IMR-90 (cell line): ENCODE results near the gene WDR5. TPM values are rescaled to one million over a fixed set of nuclear protein-coding genes. Genes with fewer than 3 reads are reported as not detected.

Experiments used
- ATAC-seq: fragments of 200-7000 bp; cut with Tn5 transposase; 2 replicates; pipeline ENCODE4 v1.9.1; 2020; ENCODE audit warnings: low read depth, mild to moderate bottlenecking, moderate library complexity
- BruUV-seq: library from RNA; stranded (reverse); fragments of 400-500 nt; replicated peaks from 2 replicates; lab custom pipeline; 2021; lab: Mats Ljungman, UMichigan
- CTCF ChIA-PET: fragments of 300-600 bp; formaldehyde crosslinking; extraction: SDS; loops from one replicate; lab custom pipeline; 2021; ENCODE audit warnings: antibody characterized with exemption; lab: Yijun Ruan, JAX
- POLR2A ChIA-PET: fragments of 300-600 bp; sonication (Branson Sonifier 250); formaldehyde crosslinking; loops from one replicate; lab custom pipeline; 2022; ENCODE audit warnings: antibody characterized with exemption; ENCODE audit not compliant: unreplicated experiment; lab: Charles Lee
- DNase-seq: peaks from one replicate; pipeline ENCODE4 v3.0.0; 2013
- H2AFZ ChIP-seq: replicated peaks from 2 replicates; pipeline ENCODE3; 2013; ENCODE audit warnings: low read length, mild to moderate bottlenecking; ENCODE audit not compliant: poor library complexity
- H2AK5ac ChIP-seq: 2 replicates; pipeline ENCODE4 v1.6.1; 2013; ENCODE audit warnings: low read depth, low read length, inconsistent platforms
- H2AK9ac ChIP-seq: replicated peaks from 2 replicates; pipeline ENCODE3; 2013; ENCODE audit warnings: mild to moderate bottlenecking, low read depth, low read length, moderate library complexity; ENCODE audit not compliant: poor library complexity
- H2BK120ac ChIP-seq: 2 replicates; pipeline ENCODE4 v1.6.1; 2013; ENCODE audit warnings: low read depth, low read length, inconsistent platforms
- H2BK15ac ChIP-seq: 3 replicates; pipeline ENCODE4 v1.6.1; 2013; ENCODE audit warnings: low read depth, low read length, inconsistent platforms
- H2BK20ac ChIP-seq: 2 replicates; pipeline ENCODE4 v1.6.1; 2013; ENCODE audit warnings: low read depth, mild to moderate bottlenecking, inconsistent platforms, low read length, moderate library complexity
- H2BK5ac ChIP-seq: 2 replicates; pipeline ENCODE4 v1.6.1; 2013; ENCODE audit warnings: mild to moderate bottlenecking, low read depth, low read length, inconsistent platforms; ENCODE audit not compliant: poor library complexity, severe bottlenecking
- H3K14ac ChIP-seq: replicated peaks from 2 replicates; pipeline ENCODE4 v1.6.1; 2013; ENCODE audit warnings: low read depth, low read length, inconsistent platforms
- H3K18ac ChIP-seq: 2 replicates; pipeline ENCODE4 v1.6.1; 2013; ENCODE audit warnings: low read depth, low read length, control low read depth
- H3K23ac ChIP-seq: 2 replicates; pipeline ENCODE4 v1.6.1; 2013; ENCODE audit warnings: low read depth, low read length, inconsistent platforms
- H3K27ac ChIP-seq: 2 replicates; pipeline ENCODE4 v1.5.1; 2013; ENCODE audit warnings: mild to moderate bottlenecking, control low read depth, low read length; ENCODE audit not compliant: insufficient read depth
- H3K27me3 ChIP-seq: 2 replicates; pipeline ENCODE4 v1.6.1; 2013; ENCODE audit warnings: low read length; ENCODE audit not compliant: control insufficient read depth, insufficient read depth
- H3K36me3 ChIP-seq: 2 replicates; pipeline ENCODE4 v1.6.1; 2013; ENCODE audit warnings: low read length, mixed read lengths; ENCODE audit not compliant: control insufficient read depth, insufficient read depth
- H3K4ac ChIP-seq: 2 replicates; pipeline ENCODE4 v1.6.1; 2013; ENCODE audit warnings: low read depth, low read length, inconsistent platforms
- H3K4me1 ChIP-seq: 2 replicates; pipeline ENCODE4 v1.6.1; 2013; ENCODE audit warnings: low read length, mixed read lengths; ENCODE audit not compliant: control insufficient read depth, insufficient read depth
- H3K4me2 ChIP-seq: 2 replicates; pipeline ENCODE4 v1.6.1; 2013; ENCODE audit warnings: low read depth, mild to moderate bottlenecking, control low read depth, low read length, moderate library complexity
- H3K4me3 ChIP-seq: 2 replicates; pipeline ENCODE4 v1.5.1; 2013; ENCODE audit warnings: low read depth, mild to moderate bottlenecking, control low read depth, low read length, moderate library complexity; ENCODE audit not compliant: insufficient read depth
- H3K56ac ChIP-seq: 2 replicates; pipeline ENCODE4 v1.6.1; 2013; ENCODE audit warnings: low read length, inconsistent platforms; ENCODE audit not compliant: insufficient read depth; ENCODE audit errors: extremely low read depth
- H3K79me1 ChIP-seq, 2 experiments: 2 replicates each; pipeline ENCODE4 v1.6.1; 2013; ENCODE audit warnings: low read length in 2 of 2, inconsistent platforms in 1 of 2, low read depth in 1 of 2
- H3K9ac ChIP-seq: 2 replicates; pipeline ENCODE4 v1.6.1; 2013; ENCODE audit warnings: low read depth, low read length, control low read depth
- H3K9me1 ChIP-seq: 2 replicates; pipeline ENCODE4 v1.6.1; 2013; ENCODE audit warnings: low read length, inconsistent platforms; ENCODE audit not compliant: insufficient read depth
- H3K9me3 ChIP-seq: 2 replicates; pipeline ENCODE4 v1.6.1; 2013; ENCODE audit warnings: low read length; ENCODE audit not compliant: control insufficient read depth, insufficient read depth
- H4K20me1 ChIP-seq: 2 replicates; pipeline ENCODE4 v1.6.1; 2013; ENCODE audit warnings: low read length, inconsistent platforms; ENCODE audit not compliant: insufficient read depth
- H4K5ac ChIP-seq: 2 replicates; pipeline ENCODE4 v1.6.1; 2013; ENCODE audit warnings: mild to moderate bottlenecking, low read depth, low read length, control low read depth
- H4K8ac ChIP-seq, 2 experiments: 2 replicates each; pipeline ENCODE4 v1.6.1; 2013; ENCODE audit warnings: low read depth in 2 of 2, low read length in 2 of 2, control low read depth in 1 of 2, inconsistent platforms in 1 of 2
- H4K91ac ChIP-seq: 2 replicates; pipeline ENCODE4 v1.6.1; 2013; ENCODE audit warnings: low read depth, low read length, inconsistent platforms; ENCODE audit not compliant: insufficient read depth
- FOS ChIP-seq: fragments of 150-350 bp; IDR thresholded peaks from 2 replicates; pipeline ENCODE4 v1.6.1; 2016; ENCODE audit warnings: low read depth, low read length
- MAFK ChIP-seq: IDR thresholded peaks from 2 replicates; pipeline ENCODE4 v1.6.1; 2012; ENCODE audit warnings: low read depth, low read length, improper control_type of control experiment
- WGBS, 2 experiments: methylation state at CpG; one replicate each; pipeline versions ENCODE4 v1.1.5 to v1.1.7; 2013; ENCODE audit warnings: missing lambda C conversion rate in 2 of 2; ENCODE audit not compliant: insufficient read length in 1 of 2; ENCODE audit errors: extremely low coverage in 2 of 2; 5-methylcytosine and 5-hydroxymethylcytosine counted together
- dilution Hi-C: fragments of 300-500 bp; cut with HindIII; formaldehyde crosslinking; loops from one replicate; pipeline ENCODE4 v1.14.3; 2018; ENCODE audit warnings: low sequenced_read_pairs; ENCODE audit not compliant: unreplicated experiment
- in situ Hi-C: fragments of 300-500 bp; cut with MboI; formaldehyde crosslinking; loops from 3 replicates; pipeline ENCODE4 v1.14.3; 2019; ENCODE audit warnings: low sequenced_read_pairs, inconsistent platforms, mixed read lengths
- intact Hi-C: fragments of 100-400 bp; cut with micrococcal nuclease; formaldehyde crosslinking; loops from 2 replicates; pipeline ENCODE4 v1.10.0; 2022
- polyA plus RNA-seq, 3 experiments: library from polyadenylated mRNA; depleted of rRNA; stranded (reverse); fragments of >200 nt; gene quantifications; 2 replicates each; pipeline ENCODE4 v1.2.3, GENCODE V29; 2012; ENCODE audit warnings: low replicate concordance in 1 of 3
- total RNA-seq: library from RNA; depleted of rRNA; stranded (reverse); fragments of >200 nt; gene quantifications from 2 replicates; pipeline ENCODE4 v1.2.3, GENCODE V29; 2012

The WDR5 gene
- total and polyA plus RNA-seq, 2 of the 4 experiments (the other 2 are of a cell fraction), result 18.3 to 26.6 TPM

DNA sequence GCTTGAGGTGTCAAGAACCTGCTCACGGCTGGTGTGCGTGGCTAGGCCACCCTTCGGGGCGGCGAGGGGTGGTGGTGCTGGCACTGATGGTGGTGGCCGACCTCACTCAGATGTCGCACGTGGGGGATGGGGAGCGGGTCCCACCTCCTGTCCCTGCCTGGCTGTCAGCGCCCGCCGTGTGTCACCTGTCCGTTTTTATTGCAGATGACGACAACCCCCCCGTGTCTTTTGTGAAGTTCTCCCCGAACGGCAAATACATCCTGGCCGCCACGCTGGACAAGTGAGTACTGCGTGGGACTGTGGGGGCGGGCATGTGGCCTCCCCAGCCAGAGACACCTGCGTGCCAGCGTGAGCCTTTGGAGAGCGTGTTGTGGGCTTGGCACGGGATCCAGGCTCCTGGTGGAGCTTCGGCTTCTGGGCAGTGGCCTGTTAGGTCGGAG lies 18.4 kb downstream of the WDR5 start:
- Histone ChIP-seq H3K14ac (no peak overlapping the region), H4K91ac (no peak overlapping the region), H3K79me1 (peaks cover 4 to 9% of the 10 kb centered on the region in 2 experiments; a peak in 2 of 4 replicates), H4K5ac (no peak overlapping the region), H3K27ac (no peak overlapping the region), H3K4me2 (no peak overlapping the region), H3K4me1 (no peaks in the 10 kb centered on the region), H2BK15ac (no peak overlapping the region), H3K27me3 (no peaks in the 10 kb centered on the region), H2AK9ac (no peak overlapping the region), H3K9me3 (no peaks in the 10 kb centered on the region), H2BK20ac (no peak overlapping the region), H2BK120ac (no peak overlapping the region), H4K8ac (no peak overlapping the region), H3K9ac (no peak overlapping the region), H3K4me3 (no peak overlapping the region), H4K20me1 (no peaks in the 10 kb centered on the region; the same call in 1 of the 2 replicates), H3K18ac (no peak overlapping the region), H2BK5ac (no peak overlapping the region), H3K4ac (no peak overlapping the region), H3K56ac (no peak overlapping the region), H3K36me3 (peaks cover 80% of the 10 kb centered on the region), H3K9me1 (no peaks in the 10 kb centered on the region), H2AFZ (no peak overlapping the region), H3K23ac (no peak overlapping the region), H2AK5ac (no peak overlapping the region)
- in situ Hi-C loops, result no loop called here
- dilution Hi-C loops, result no loop called here
- no TSS peak for BruUV-seq
- intact Hi-C loops, result no loop called here
- WGBS, 2 experiments, result 94% methylated on average over 22 of the region's 27 CpGs; no CpG with 5 or more reads in 1 of the 2 experiments
- ChIA-PET CTCF (no interaction called here), POLR2A (no interaction called here)
- no peak for DNase-seq
- TF ChIP-seq FOS (no peak), MAFK (no peak)
- no peak for ATAC-seq
